HL-60/S4 (cell line): ENCODE data around the gene BARX1.

Experiments used
- in situ Hi-C: fragments of 300-500 bp; cut with MboI; formaldehyde crosslinking; loops from 2 replicates; pipeline ENCODE4 v1.14.3; 2022; ENCODE audit warnings: low sequenced_read_pairs

Gene BARX1

GRCh38 chr9:93903886-93904648 lies 51.1 kb downstream of the BARX1 start:
- in situ Hi-C loops = no loop called here

GRCh38 chr9:93902780-93903655 lies 52.1 kb downstream of the BARX1 start:
- in situ Hi-C loops = no loop called here

GRCh38 chr9:93902051-93902779 lies 52.9 kb downstream of the BARX1 start:
- in situ Hi-C loops = no loop called here
